Right lobe of liver (tissue), 4 donors: ENCODE data around the gene CFAP221.

ENCODE experiments used
- POLR2A ChIP-seq: fragments of 450-650 bp; IDR thresholded peaks from one replicate; pipeline ENCODE4 v1.6.1; 2017; ENCODE audit warnings: antibody characterized with exemption, mild to moderate bottlenecking
- TF ChIP-seq, protein P1 (sequence below), 4 donors: fragments of 200-600 bp in 3 of 4; fragments of 450-650 bp in 1 of 4; IDR thresholded peaks; one replicate each; pipeline versions ENCODE4 v1.5.1 to v1.8.0; 2016 to 2022; ENCODE audit warnings: antibody characterized with exemption in 4 of 4, mild to moderate bottlenecking in 2 of 4
- donor health status: DM: no; HTN: no; CAD: no.
- donor health status: DM: no; HTN: no; CAD: no.
- donor health status: DM: no; HTN: yes; CAD: no.

DNA sequence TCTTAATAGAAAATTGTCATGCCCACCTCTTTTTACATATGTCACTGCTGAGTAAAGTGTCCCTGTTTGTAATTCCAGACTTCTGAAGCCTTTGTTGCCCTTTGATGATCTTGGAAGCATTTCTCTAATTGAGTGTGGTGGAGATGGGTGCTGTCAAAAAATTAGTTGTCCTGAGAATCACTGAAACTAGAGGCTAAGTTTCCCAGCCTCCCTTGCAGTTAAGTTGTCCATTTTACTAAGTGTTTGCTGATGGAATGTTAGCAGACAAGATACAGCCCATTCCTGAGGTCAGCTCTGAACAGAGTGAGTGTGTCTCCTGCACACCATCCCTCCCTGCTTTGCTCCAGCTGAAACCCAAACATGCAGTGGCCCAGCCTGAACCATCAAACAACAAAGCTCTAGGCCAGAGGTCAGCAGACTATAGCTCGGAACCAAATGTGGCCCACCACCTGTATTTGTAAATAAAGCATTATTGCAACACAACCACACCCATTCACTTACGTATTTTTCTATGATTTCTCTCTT, 106.7 kb downstream of the CFAP221 start:
- TF ChIP-seq, protein P1, sequence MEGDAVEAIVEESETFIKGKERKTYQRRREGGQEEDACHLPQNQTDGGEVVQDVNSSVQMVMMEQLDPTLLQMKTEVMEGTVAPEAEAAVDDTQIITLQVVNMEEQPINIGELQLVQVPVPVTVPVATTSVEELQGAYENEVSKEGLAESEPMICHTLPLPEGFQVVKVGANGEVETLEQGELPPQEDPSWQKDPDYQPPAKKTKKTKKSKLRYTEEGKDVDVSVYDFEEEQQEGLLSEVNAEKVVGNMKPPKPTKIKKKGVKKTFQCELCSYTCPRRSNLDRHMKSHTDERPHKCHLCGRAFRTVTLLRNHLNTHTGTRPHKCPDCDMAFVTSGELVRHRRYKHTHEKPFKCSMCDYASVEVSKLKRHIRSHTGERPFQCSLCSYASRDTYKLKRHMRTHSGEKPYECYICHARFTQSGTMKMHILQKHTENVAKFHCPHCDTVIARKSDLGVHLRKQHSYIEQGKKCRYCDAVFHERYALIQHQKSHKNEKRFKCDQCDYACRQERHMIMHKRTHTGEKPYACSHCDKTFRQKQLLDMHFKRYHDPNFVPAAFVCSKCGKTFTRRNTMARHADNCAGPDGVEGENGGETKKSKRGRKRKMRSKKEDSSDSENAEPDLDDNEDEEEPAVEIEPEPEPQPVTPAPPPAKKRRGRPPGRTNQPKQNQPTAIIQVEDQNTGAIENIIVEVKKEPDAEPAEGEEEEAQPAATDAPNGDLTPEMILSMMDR (IDR thresholded peaks at IDR 0.05): no peak
- TF ChIP-seq POLR2A: no peak
